ENCODE data around the gene PTPRB. TPM values are rescaled to one million over a fixed set of nuclear protein-coding genes. Genes with fewer than 3 reads are reported as not detected.

The PTPRB gene
- total and polyA plus RNA-seq, 2 of the 4 experiments (the other 2 are of a cell fraction): 4.1 to 6.5 TPM

DNA sequence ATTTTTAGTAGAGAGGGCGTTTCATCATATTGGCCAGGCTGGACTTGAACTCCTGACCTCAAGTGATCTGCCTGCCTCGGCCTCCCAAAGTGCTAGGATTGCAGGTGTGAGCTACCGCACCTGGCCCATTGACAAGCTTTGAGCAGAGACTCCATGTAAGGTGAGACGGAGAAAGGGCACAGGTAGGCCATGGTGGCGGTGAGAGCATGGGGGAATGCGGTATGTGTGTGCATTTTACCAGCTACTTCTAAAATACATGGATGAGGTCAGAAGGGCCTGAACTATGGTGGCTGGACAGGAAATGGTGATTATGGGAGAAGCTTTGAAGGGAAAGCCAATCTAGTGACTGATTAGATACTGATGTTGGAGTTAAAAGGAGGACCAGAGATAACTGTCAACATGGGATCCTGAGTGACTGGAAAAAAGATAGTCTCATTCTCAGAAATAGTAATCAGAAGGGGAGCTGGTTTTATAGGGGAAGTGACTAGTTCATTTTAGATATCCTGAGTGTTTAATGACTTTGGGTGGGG, 21.9 kb upstream of the PTPRB start:
- H2BK5ac ChIP-seq (ENCODE audit: low read depth, low read length, poor library complexity, severe bottlenecking): no peak overlapping the region
- BruUV-seq (replicated peaks): no TSS peak
- no peak overlapping the region for H4K8ac ChIP-seq (ENCODE audit: low read depth in 2 of 2, low read length in 2 of 2)
- no peak overlapping the region for H3K23ac ChIP-seq (ENCODE audit: low read depth, low read length)
- H3K4me3 ChIP-seq (ENCODE audit: insufficient read depth, low read depth, low read length): no peak overlapping the region
- no peak overlapping the region for H3K14ac ChIP-seq (replicated peaks; ENCODE audit: low read depth, low read length)
- POLR2A ChIA-PET (ENCODE audit: unreplicated experiment): no interaction called here
- H3K4ac ChIP-seq (ENCODE audit: low read depth, low read length): no peak overlapping the region
- no peaks in the 10 kb centered on the region for H3K9me3 ChIP-seq (ENCODE audit: control insufficient read depth, insufficient read depth, low read length)
- no peaks in the 10 kb centered on the region for H3K9me1 ChIP-seq (ENCODE audit: insufficient read depth, low read length)
- no peaks in the 10 kb centered on the region for H3K4me1 ChIP-seq (ENCODE audit: control insufficient read depth, insufficient read depth, low read length)
- no peak overlapping the region for H3K56ac ChIP-seq (ENCODE audit: extremely low read depth, insufficient read depth, low read length)
- H2AK5ac ChIP-seq (ENCODE audit: low read depth, low read length): no peak overlapping the region
- H3K4me2 ChIP-seq (ENCODE audit: low read depth, low read length): no peak overlapping the region
- ATAC-seq (ENCODE audit: low read depth) (no peak), DNase-seq (no peak)
- no peak overlapping the region for H3K18ac ChIP-seq (ENCODE audit: low read depth, low read length)
- H3K79me1 ChIP-seq (ENCODE audit: low read depth in 1 of 2, low read length in 2 of 2): no peaks in the 10 kb centered on the region
- no peak overlapping the region for H4K91ac ChIP-seq (ENCODE audit: insufficient read depth, low read depth, low read length)
- TF ChIP-seq FOS (IDR thresholded peaks at IDR 0.05; ENCODE audit: low read depth, low read length): no peak
- TF ChIP-seq CTCF (conservative IDR thresholded peaks at IDR 0.05; ENCODE audit: low read depth, low read length): no peak
- TF ChIP-seq RCOR1 (IDR thresholded peaks at IDR 0.05; ENCODE audit: insufficient replicate concordance, low read length): no peak
- no peak for TF ChIP-seq CHD1 (IDR thresholded peaks at IDR 0.05; ENCODE audit: low read depth, low read length)
- TF ChIP-seq, protein P1, sequence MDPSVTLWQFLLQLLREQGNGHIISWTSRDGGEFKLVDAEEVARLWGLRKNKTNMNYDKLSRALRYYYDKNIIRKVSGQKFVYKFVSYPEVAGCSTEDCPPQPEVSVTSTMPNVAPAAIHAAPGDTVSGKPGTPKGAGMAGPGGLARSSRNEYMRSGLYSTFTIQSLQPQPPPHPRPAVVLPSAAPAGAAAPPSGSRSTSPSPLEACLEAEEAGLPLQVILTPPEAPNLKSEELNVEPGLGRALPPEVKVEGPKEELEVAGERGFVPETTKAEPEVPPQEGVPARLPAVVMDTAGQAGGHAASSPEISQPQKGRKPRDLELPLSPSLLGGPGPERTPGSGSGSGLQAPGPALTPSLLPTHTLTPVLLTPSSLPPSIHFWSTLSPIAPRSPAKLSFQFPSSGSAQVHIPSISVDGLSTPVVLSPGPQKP (IDR thresholded peaks at IDR 0.05; ENCODE audit: borderline replicate concordance, low read depth, low read length): no peak
- no peak for TF ChIP-seq BHLHE40 (IDR thresholded peaks at IDR 0.05; ENCODE audit: low read depth, low read length)
- dilution Hi-C loops (cut with HindIII; ENCODE audit: low sequenced_read_pairs, unreplicated experiment) (no loop called here), intact Hi-C loops (cut with micrococcal nuclease) (no loop called here), in situ Hi-C loops (cut with MboI; ENCODE audit: low sequenced_read_pairs) (no loop called here)
- H4K20me1 ChIP-seq (ENCODE audit: insufficient read depth, low read length): no peaks in the 10 kb centered on the region
- no peak overlapping the region for H2BK20ac ChIP-seq (ENCODE audit: low read depth, low read length)
- H2BK15ac ChIP-seq (ENCODE audit: low read depth, low read length): 0 out of 3 replicates have a peak overlapping the region, but pooled peaks have one; percentile 19
- H2BK120ac ChIP-seq (ENCODE audit: low read depth, low read length): no peak overlapping the region
- no peaks in the 10 kb centered on the region for H3K27me3 ChIP-seq (ENCODE audit: control insufficient read depth, insufficient read depth, low read length)
- CTCF ChIA-PET: no interaction called here
- no peaks in the 10 kb centered on the region for H3K36me3 ChIP-seq (ENCODE audit: control insufficient read depth, insufficient read depth, low read length)
- H4K5ac ChIP-seq (ENCODE audit: low read depth, low read length): no peak overlapping the region
- H3K9ac ChIP-seq (ENCODE audit: low read depth, low read length): no peak overlapping the region
- H2AFZ ChIP-seq (replicated peaks; ENCODE audit: low read length, poor library complexity): peak overlapping the region; percentile 46
- WGBS, 2 experiments (ENCODE audit: extremely low coverage in 2 of 2, insufficient read length in 1 of 2): 60% methylated on average over 1 of the region's 6 CpGs; no CpG with 5 or more reads in 1 of the 2 experiments
- no peak overlapping the region for H3K27ac ChIP-seq (ENCODE audit: insufficient read depth, low read length)
- H2AK9ac ChIP-seq (replicated peaks; ENCODE audit: low read depth, low read length, poor library complexity): no peak overlapping the region
